SU-DHL-6 (cell line): ENCODE results near the gene LZTR1.

Source experiments
- H2AFZ ChIP-seq: fragments of 200-600 bp; sonication (generic); 2 replicates; pipeline ENCODE4 v1.6.1; 2014; ENCODE audit warnings: low read depth, mild to moderate bottlenecking, moderate library complexity, mixed read lengths, antibody characterized with exemption, low read length; ENCODE audit not compliant: severe bottlenecking
- H3F3A ChIP-seq: fragments of 200-600 bp; shearing (Covaris generic); 2 replicates; pipeline ENCODE4 v1.6.0; 2016; ENCODE audit warnings: antibody characterized with exemption, mild to moderate bottlenecking; ENCODE audit not compliant: insufficient read depth
- H3K27ac ChIP-seq: fragments of 200-600 bp; sonication (generic); 2 replicates; pipeline ENCODE4 v1.5.1; 2016; ENCODE audit warnings: low read depth, mild to moderate bottlenecking, low read length, moderate library complexity, mixed read lengths
- H3K27me3 ChIP-seq: fragments of 200-600 bp; sonication (generic), shearing (Covaris generic); 2 replicates; pipeline ENCODE4 v1.6.0; 2014; ENCODE audit warnings: mild to moderate bottlenecking, low read length
- H3K36me3 ChIP-seq: fragments of 200-600 bp; sonication (generic); 2 replicates; pipeline ENCODE4 v1.6.1; 2014; ENCODE audit warnings: mild to moderate bottlenecking, low read length, mixed read lengths
- H3K4me2 ChIP-seq: fragments of 300-600, 200-600 bp; shearing (Covaris generic), sonication (generic); 2 replicates; pipeline ENCODE4 v1.6.0; 2014; ENCODE audit warnings: low read length, low read depth, mild to moderate bottlenecking; ENCODE audit not compliant: poor library complexity, severe bottlenecking
- H3K4me3 ChIP-seq: fragments of 200-600 bp; sonication (generic); 2 replicates; pipeline ENCODE4 v1.5.1; 2014; ENCODE audit warnings: antibody characterized with exemption, low read length, mild to moderate bottlenecking, mixed read lengths; ENCODE audit not compliant: insufficient read depth, poor library complexity, severe bottlenecking
- H3K79me2 ChIP-seq: fragments of 200-600 bp; sonication (generic); 2 replicates; pipeline ENCODE4 v1.6.1; 2014; ENCODE audit warnings: mild to moderate bottlenecking, low read length, moderate library complexity; ENCODE audit not compliant: insufficient read depth
- H3K9ac ChIP-seq: fragments of 200-600 bp; sonication (generic); 2 replicates; pipeline ENCODE4 v1.7.0; 2014; ENCODE audit warnings: mild to moderate bottlenecking, low read length
- H3K9me2 ChIP-seq: fragments of 200-600 bp; sonication (generic); replicated peaks from 2 replicates; pipeline ENCODE4 v1.6.1; 2014; ENCODE audit warnings: low read length; ENCODE audit not compliant: insufficient read depth
- H3K9me3 ChIP-seq: fragments of 200-600 bp; sonication (generic); 2 replicates; pipeline ENCODE4 v1.6.1; 2014; ENCODE audit warnings: low read length, mixed read lengths; ENCODE audit not compliant: insufficient read depth
- H4K20me1 ChIP-seq: fragments of 200-600 bp; sonication (generic); 2 replicates; pipeline ENCODE4 v1.6.1; 2014; ENCODE audit warnings: low read depth, mild to moderate bottlenecking, antibody characterized with exemption, low read length, moderate library complexity, mixed read lengths
- EZH2phosphoT487 ChIP-seq: fragments of 200-600 bp; sonication (generic), shearing (Covaris generic); conservative IDR thresholded peaks from 2 replicates; pipeline ENCODE4 v1.6.1; 2018; ENCODE audit warnings: mild to moderate bottlenecking, antibody characterized with exemption, low read length, moderate library complexity, mixed read lengths
- TF ChIP-seq, protein P1 (sequence below): fragments of 200-600 bp; sonication (generic); IDR thresholded peaks from one replicate; pipeline ENCODE4 v1.5.1; 2017; ENCODE audit warnings: antibody characterized with exemption, mild to moderate bottlenecking, low read length, moderate library complexity; ENCODE audit not compliant: insufficient read depth, poor library complexity, severe bottlenecking

The LZTR1 gene

DNA sequence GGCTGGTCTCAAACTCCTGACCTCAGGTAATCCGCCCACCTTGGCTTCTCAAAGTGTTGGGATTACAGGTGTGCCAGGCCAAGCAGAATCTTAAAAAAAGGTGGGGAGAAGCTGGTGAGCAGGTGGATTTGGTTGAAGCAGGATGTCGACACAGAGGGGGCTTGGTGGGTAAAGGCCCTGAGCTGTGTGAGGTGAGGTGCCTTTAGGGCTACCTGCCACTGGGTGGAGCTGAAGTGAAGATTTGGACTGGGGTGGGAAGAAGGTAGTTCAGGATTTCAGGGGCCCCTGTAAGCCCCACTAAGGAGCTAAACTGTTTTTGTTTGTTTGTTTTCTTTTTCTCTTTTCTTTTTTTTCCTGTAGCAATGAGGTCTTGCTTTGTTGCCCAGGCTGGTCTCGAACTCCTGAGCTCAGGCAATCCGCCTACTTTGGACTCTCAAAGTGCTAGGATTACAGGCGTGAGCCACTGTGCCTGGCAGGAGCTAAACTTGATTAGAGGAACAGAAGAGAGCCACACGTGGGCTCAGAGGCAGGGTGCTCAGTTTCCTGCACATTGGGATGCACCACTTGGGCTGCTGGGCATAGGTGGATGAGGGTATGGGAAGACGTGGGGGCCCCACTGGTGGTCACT, 38.8 kb downstream of the LZTR1 start:
- Histone ChIP-seq H3K27ac (no peak overlapping the region), H3K9ac (no peak overlapping the region), H3K4me3 (no peak overlapping the region), H2AFZ (no peak overlapping the region), H3K9me2 (no peaks in the 10 kb centered on the region), H4K20me1 (no peaks in the 10 kb centered on the region), H3F3A (no peaks in the 10 kb centered on the region), H3K79me2 (no peaks in the 10 kb centered on the region), H3K4me2 (no peak overlapping the region), H3K9me3 (no peaks in the 10 kb centered on the region), H3K27me3 (no peaks in the 10 kb centered on the region), H3K36me3 (no peaks in the 10 kb centered on the region)
- TF ChIP-seq, protein P1, sequence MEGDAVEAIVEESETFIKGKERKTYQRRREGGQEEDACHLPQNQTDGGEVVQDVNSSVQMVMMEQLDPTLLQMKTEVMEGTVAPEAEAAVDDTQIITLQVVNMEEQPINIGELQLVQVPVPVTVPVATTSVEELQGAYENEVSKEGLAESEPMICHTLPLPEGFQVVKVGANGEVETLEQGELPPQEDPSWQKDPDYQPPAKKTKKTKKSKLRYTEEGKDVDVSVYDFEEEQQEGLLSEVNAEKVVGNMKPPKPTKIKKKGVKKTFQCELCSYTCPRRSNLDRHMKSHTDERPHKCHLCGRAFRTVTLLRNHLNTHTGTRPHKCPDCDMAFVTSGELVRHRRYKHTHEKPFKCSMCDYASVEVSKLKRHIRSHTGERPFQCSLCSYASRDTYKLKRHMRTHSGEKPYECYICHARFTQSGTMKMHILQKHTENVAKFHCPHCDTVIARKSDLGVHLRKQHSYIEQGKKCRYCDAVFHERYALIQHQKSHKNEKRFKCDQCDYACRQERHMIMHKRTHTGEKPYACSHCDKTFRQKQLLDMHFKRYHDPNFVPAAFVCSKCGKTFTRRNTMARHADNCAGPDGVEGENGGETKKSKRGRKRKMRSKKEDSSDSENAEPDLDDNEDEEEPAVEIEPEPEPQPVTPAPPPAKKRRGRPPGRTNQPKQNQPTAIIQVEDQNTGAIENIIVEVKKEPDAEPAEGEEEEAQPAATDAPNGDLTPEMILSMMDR: no peak
- TF ChIP-seq EZH2phosphoT487: no peak

DNA sequence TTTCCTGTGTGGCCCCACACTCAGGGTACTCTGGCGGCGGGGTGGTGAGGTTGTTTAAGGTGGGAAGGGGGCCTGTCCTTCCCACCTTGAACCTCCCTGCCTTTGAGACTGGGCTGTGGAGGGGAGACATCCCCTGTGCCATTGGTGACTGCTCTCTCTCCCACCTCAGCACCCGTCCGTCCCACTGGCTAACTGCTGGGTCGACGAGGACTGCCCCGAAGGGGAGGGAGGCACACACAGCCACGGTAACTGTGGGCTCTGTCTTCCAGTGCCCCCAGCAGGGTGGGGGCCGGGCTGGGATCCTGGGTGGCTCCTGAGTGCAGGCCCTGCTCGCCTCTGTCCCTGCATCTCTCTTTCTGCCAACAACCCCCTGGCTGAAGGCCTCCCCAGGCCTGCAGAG, 40.4 kb downstream of the LZTR1 start:
- Histone ChIP-seq H4K20me1 (no peaks in the 10 kb centered on the region), H3K4me2 (no peak overlapping the region), H3F3A (no peaks in the 10 kb centered on the region), H3K9me3 (no peaks in the 10 kb centered on the region), H3K79me2 (no peaks in the 10 kb centered on the region), H3K36me3 (no peaks in the 10 kb centered on the region), H2AFZ (no peak overlapping the region), H3K9ac (no peak overlapping the region), H3K27ac (no peak overlapping the region), H3K9me2 (no peaks in the 10 kb centered on the region), H3K27me3 (no peaks in the 10 kb centered on the region), H3K4me3 (no peak overlapping the region)
- TF ChIP-seq, protein P1: no peak
- no peak for TF ChIP-seq EZH2phosphoT487

DNA sequence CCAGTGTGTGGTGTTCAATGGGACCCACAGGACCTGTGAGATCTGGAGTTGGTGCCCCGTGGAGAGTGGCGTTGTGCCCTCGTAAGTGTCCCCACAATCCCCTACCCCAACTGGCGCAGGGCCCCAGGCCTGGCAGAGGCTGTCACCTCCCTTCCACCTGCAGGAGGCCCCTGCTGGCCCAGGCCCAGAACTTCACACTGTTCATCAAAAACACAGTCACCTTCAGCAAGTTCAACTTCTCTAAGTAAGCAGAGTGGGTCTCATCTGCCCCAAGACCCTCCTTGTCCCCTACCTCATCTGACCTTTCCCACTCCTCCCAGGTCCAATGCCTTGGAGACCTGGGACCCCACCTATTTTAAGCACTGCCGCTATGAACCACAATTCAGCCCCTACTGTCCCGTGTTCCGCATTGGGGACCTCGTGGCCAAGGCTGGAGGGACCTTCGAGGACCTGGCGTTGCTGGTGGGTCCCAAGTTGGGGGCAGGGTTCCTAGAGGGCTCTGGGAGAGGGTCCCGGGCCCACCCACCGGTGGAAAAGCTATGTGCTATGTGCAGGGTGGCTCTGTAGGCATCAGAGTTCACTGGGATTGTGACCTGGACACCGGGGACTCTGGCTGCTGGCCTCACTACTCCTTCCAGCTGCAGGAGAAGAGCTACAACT, 41.0 kb downstream of the LZTR1 start:
- Histone ChIP-seq H3K36me3 (no peaks in the 10 kb centered on the region), H3K9me2 (no peaks in the 10 kb centered on the region), H3K27me3 (no peaks in the 10 kb centered on the region), H3K9ac (no peak overlapping the region), H3K27ac (no peak overlapping the region), H3K9me3 (no peaks in the 10 kb centered on the region), H4K20me1 (no peaks in the 10 kb centered on the region), H3K4me3 (no peak overlapping the region), H3K4me2 (no peak overlapping the region), H3F3A (no peaks in the 10 kb centered on the region), H2AFZ (no peak overlapping the region), H3K79me2 (no peaks in the 10 kb centered on the region)
- TF ChIP-seq, protein P1: no peak
- no peak for TF ChIP-seq EZH2phosphoT487
